GM12875 (cell line): Measurements from ENCODE around the gene C10orf67.
A peak's percentile ranks its signal among the peaks of the same experiment; 100 is the strongest.

Source experiments
- H3K4me3 ChIP-seq: one replicate; pipeline ENCODE4 v1.5.1; 2011; ENCODE audit warnings: low read depth, low read length, control low read depth
- TF ChIP-seq, protein P1 (sequence below): IDR thresholded peaks from 2 replicates; pipeline ENCODE4 v1.5.1; 2011; ENCODE audit warnings: low read depth, mild to moderate bottlenecking, control low read depth, inconsistent platforms, low read length, moderate library complexity, borderline replicate concordance; ENCODE audit not compliant: insufficient read depth

The C10orf67 gene

DNA sequence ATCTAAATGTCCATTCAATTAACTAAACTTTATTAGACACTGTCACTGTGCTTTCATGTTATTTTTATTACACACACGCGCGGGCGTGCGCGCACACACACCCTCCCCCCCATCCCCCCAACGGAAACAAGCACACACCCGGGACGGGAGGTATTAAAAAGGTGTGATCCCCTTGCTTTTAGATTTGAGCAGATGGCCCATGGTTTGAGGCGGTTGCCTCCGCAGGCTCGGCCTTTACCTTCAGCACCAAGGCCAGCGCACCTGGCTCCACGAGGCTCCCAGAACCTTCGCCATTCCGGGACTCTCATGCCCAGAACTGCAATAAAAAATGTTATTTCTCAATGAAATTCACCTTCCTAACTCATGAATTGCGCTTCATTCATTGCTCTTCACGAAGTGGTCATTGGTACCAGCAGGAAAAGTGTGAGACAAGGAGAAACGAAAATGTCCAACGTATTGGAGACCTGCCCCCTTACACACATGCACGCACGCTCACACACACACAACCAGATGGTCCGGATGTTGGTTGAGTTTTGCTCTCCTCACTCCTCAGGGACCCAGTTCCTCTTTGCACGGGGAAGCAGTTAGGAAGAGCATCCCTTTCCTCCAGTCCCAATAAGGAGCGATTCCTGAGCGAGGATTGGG is 173.2 kb downstream of the C10orf67 start:
- TF ChIP-seq, protein P1, sequence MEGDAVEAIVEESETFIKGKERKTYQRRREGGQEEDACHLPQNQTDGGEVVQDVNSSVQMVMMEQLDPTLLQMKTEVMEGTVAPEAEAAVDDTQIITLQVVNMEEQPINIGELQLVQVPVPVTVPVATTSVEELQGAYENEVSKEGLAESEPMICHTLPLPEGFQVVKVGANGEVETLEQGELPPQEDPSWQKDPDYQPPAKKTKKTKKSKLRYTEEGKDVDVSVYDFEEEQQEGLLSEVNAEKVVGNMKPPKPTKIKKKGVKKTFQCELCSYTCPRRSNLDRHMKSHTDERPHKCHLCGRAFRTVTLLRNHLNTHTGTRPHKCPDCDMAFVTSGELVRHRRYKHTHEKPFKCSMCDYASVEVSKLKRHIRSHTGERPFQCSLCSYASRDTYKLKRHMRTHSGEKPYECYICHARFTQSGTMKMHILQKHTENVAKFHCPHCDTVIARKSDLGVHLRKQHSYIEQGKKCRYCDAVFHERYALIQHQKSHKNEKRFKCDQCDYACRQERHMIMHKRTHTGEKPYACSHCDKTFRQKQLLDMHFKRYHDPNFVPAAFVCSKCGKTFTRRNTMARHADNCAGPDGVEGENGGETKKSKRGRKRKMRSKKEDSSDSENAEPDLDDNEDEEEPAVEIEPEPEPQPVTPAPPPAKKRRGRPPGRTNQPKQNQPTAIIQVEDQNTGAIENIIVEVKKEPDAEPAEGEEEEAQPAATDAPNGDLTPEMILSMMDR: no peak
- H3K4me3 ChIP-seq: no peak overlapping the region

DNA sequence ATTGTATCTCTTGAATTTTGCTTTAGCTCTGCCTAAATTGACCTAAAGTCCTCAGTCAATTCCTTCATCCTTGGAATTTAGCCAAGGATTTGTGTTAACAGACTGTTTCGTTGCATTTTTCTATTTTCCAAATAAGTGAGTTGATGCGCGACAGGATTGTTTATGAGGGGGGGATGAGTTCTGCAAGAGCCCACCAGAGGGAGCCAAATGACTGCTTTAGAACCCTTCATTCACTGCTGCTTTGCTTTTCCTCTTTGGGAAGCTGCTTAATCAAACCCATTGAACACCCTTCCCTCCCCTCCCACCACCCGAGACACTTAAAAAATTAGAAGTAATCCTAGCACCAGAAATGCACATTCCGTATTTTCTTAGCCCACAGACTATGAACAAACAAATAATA is 186.2 kb downstream of the C10orf67 start:
- no peak overlapping the region for H3K4me3 ChIP-seq
- TF ChIP-seq, protein P1: peak; percentile 77

DNA sequence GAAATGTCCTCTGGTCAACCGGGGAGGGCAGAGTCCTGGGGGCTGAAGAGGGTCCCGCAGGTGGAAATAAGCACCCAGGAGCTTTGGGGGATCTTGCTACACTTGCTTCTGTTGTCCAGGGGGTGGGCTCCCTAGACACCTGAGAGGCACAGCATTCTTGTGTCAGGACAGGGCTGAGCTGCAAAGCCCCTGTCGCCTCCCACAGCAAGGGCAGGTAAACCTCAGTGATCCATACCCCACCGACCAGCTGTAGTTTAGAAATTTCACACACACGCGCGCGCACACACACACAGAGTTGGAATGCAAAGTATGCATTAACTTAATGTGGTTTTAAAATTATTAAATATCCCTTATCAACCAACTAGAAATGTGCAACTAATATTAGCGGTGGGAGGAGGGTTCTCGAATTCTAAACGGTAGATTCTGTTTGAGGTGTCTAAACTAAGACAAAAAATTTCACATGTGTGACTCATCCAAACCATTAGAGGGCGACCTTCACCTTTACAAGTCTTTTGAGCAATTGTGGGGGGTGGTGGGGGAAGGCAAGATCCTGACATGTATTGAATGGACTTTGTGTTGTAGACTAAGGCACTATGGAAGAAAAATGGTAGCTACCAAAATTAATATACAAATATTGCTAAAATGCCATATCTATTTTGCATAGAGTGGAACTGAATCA is 186.8 kb downstream of the C10orf67 start:
- no peak overlapping the region for H3K4me3 ChIP-seq
- TF ChIP-seq, protein P1: peak; percentile 52; the same call in 1 of the 2 replicates

DNA sequence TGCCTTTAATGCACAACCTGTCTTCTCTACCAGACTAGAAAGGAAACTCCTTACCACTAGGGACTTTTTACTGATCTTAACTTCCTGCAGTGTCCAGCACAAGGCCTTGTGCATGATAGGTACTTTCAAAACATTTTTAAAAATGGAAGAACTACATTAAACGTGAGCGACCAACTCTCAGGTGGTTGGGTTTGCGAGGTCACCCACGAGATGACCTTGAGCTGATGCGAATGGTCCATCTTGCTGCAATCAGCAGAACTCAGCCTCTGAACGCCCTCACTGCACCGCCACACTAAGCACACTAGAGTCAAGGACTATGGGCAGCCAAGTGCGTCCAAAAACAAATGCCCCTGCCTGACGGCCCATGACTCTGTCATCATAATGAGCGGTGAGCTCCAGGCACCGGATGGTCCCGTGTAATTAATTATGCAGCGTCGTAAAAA is 187.3 kb downstream of the C10orf67 start:
- TF ChIP-seq, protein P1: no peak
- H3K4me3 ChIP-seq: no peak overlapping the region

DNA sequence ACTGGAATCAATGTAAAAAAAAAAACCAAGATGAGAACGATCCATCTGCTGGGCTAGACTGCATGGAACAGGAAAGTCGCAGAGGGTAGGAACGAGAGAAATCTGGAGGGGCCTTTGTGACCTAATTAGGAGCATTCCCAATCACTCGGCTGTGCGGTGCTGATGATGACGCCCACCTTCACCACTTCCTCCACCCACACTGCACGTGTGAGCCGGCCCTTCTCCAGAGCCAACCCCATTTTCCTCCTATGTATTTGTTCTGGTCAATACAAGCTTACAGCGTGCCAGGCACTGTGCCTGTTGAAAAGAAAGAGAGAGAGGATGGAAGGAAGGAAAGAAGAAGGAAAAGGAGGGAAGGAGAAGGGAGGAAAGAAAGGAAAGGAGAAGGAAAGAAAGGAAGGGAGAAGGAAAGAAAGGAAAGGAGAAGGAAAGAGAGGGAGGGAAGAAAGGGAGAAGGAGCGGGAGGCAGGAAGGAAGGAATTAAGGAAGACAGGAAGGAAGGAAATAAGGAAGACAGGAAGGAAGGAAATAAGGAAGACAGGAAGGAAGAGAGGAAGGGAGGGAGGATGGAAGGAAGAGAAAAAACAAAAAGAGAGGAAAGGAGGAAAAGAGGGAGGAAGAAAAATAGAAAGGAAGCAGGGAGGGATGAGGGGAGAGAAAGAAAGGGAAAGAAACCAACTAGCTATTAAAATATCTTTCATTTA is 188.0 kb downstream of the C10orf67 start:
- no peak overlapping the region for H3K4me3 ChIP-seq
- TF ChIP-seq, protein P1: no peak

DNA sequence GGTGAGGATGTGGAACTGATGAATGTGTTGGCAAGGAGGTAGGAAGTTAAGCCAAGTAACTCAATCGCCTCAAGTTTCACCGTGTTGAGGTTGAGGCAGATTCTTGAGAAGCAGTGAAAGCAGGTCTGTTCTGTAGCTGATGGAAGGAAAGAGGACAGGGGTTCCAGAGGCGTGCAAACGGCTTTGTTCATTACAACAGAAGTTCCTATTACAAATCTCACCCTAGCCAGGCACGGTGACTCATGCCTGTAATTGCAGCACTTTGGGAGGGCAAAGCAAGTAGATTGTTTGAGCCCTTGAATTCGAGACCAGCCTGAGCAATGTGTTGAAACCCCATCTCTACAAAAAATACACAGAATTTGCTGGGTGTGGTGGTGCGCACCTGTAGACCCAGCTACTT is 189.4 kb downstream of the C10orf67 start:
- TF ChIP-seq, protein P1: no peak
- H3K4me3 ChIP-seq: no peak overlapping the region
